SK-N-SH treated with all-trans-retinoic acid at 6 μM for 48 hours (cell line): Measurements from ENCODE around the gene CHEK2.
A peak's percentile ranks its signal among the peaks of the same experiment; 100 is the strongest.
"Not testable (repeated sequence)": the region's sequence is repeated elsewhere in the genome, so short reads cannot be mapped to it uniquely, and the experiment has no call there.

Experiments used
- ATAC-seq: fragments of 200-7000 bp; cut with Tn5 transposase; 3 replicates; pipeline ENCODE4 v1.9.1; 2020; ENCODE audit warnings: mild to moderate bottlenecking, moderate library complexity
- ARNTL ChIP-seq: fragments of 450-650 bp; formaldehyde crosslinking; IDR thresholded peaks from 2 replicates; pipeline ENCODE4 v1.5.0; 2020; ENCODE audit warnings: low read depth, mild to moderate bottlenecking, moderate library complexity, borderline replicate concordance
- CSRNP3 ChIP-seq: fragments of 250-450 bp; sonication (Bioruptor Pico); IDR thresholded peaks from 2 replicates; pipeline ENCODE4 v1.5.1; 2021; ENCODE audit warnings: mild to moderate bottlenecking, moderate library complexity
- ESRRG ChIP-seq: fragments of 250-450 bp; sonication (Bioruptor Pico); IDR thresholded peaks from 2 replicates; pipeline ENCODE4 v1.6.1; 2021; ENCODE audit warnings: mild to moderate bottlenecking
- PATZ1 ChIP-seq: fragments of 250-450 bp; sonication (Bioruptor Pico); IDR thresholded peaks from 2 replicates; pipeline ENCODE4 v1.8.0; 2020; ENCODE audit warnings: mild to moderate bottlenecking, moderate library complexity, borderline replicate concordance
- SNAI2 ChIP-seq: fragments of 250-450 bp; sonication (Bioruptor Pico); IDR thresholded peaks from 2 replicates; pipeline ENCODE4 v1.5.0; 2020; ENCODE audit warnings: mild to moderate bottlenecking, moderate library complexity
- TOX ChIP-seq: fragments of 250-450 bp; sonication (Bioruptor Pico); IDR thresholded peaks from 2 replicates; pipeline ENCODE4 v1.8.0; 2021; ENCODE audit warnings: mild to moderate bottlenecking, moderate library complexity, borderline replicate concordance
- TSHZ2 ChIP-seq: fragments of 250-450 bp; sonication (Bioruptor Pico); IDR thresholded peaks from 2 replicates; pipeline ENCODE4 v1.5.0; 2020; ENCODE audit warnings: mild to moderate bottlenecking, moderate library complexity
- ZC3H10 ChIP-seq: fragments of 250-450 bp; sonication (Bioruptor Pico); IDR thresholded peaks from 2 replicates; pipeline ENCODE4 v1.5.1; 2021; ENCODE audit warnings: mild to moderate bottlenecking, moderate library complexity
- ZNF565 ChIP-seq: fragments of 450-650 bp; formaldehyde crosslinking; conservative IDR thresholded peaks from 2 replicates; pipeline ENCODE4 v1.5.0; 2020; ENCODE audit warnings: low read depth, mild to moderate bottlenecking, moderate library complexity
- ZNF8 ChIP-seq: fragments of 450-650 bp; formaldehyde crosslinking; IDR thresholded peaks from 2 replicates; pipeline ENCODE4 v1.5.0; 2020; ENCODE audit warnings: mild to moderate bottlenecking, moderate library complexity

The CHEK2 gene

GRCh38 chr22:28742562-28742962 lies 942 bp upstream of the CHEK2 start (continued):
- TF ChIP-seq TSHZ2, result no peak

GRCh38 chr22:28741200-28741784 lies 328 bp downstream of the CHEK2 start:
- TF ChIP-seq ZNF565 (CRISPR knock-in tag) (no peak), ZNF8 (CRISPR knock-in tag) (0 out of 2 replicates have a peak, but pooled peaks have one; percentile 4)
- TF ChIP-seq, all 23 proteins: peak for 1
- ATAC-seq, result no peak; the same call in 2 of the 3 replicates

GRCh38 chr22:28738876-28739275 lies 2.7 kb downstream of the CHEK2 start:
- not testable (repeated sequence) for ATAC-seq

GRCh38 chr22:28737701-28738100 lies 3.9 kb downstream of the CHEK2 start:
- ATAC-seq, result no peak

More at GRCh38 chr22:28737701-28738100, 3.9 kb downstream of the CHEK2 start:
- no peak for TF ChIP-seq PATZ1 (CRISPR knock-in tag)
- no peak for TF ChIP-seq ZNF565 (CRISPR knock-in tag)
- no peak for TF ChIP-seq TSHZ2
- TF ChIP-seq TOX (CRISPR knock-in tag), result no peak
- TF ChIP-seq ARNTL (CRISPR knock-in tag), result no peak
- no peak for TF ChIP-seq SNAI2 (CRISPR knock-in tag)
- TF ChIP-seq CSRNP3, result no peak
- TF ChIP-seq ZNF8 (CRISPR knock-in tag), result no peak
- no peak for TF ChIP-seq ESRRG
- no peak for TF ChIP-seq ZC3H10 (CRISPR knock-in tag)
- TF ChIP-seq, all 23 proteins: peak for 0
